Measurements from ENCODE around the gene CEP131.

DNA sequence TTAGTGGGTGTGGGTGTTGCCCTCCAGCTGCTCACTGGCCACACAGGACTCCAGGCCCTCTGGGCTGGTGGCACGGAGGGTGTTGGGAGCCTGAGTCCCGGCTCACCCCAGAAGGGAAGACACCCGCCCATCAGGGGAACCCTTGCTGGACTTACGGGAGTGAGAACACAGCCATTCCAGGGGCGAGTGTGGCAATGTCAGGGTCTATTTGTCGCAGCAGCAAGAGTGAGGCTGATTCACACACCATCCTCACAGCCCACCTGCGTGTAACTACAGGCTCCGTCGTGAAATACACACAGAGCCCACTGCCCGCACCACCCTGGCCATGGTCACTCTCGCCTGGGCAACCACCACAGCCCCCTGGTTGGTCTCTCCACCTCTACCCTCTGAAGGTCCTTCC, 39.0 kb downstream of the CEP131 start:
- no peak for TF ChIP-seq POLR2A (IDR thresholded peaks at IDR 0.05)
- TF ChIP-seq, protein P1, sequence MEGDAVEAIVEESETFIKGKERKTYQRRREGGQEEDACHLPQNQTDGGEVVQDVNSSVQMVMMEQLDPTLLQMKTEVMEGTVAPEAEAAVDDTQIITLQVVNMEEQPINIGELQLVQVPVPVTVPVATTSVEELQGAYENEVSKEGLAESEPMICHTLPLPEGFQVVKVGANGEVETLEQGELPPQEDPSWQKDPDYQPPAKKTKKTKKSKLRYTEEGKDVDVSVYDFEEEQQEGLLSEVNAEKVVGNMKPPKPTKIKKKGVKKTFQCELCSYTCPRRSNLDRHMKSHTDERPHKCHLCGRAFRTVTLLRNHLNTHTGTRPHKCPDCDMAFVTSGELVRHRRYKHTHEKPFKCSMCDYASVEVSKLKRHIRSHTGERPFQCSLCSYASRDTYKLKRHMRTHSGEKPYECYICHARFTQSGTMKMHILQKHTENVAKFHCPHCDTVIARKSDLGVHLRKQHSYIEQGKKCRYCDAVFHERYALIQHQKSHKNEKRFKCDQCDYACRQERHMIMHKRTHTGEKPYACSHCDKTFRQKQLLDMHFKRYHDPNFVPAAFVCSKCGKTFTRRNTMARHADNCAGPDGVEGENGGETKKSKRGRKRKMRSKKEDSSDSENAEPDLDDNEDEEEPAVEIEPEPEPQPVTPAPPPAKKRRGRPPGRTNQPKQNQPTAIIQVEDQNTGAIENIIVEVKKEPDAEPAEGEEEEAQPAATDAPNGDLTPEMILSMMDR (IDR thresholded peaks at IDR 0.05), result no peak

Data from vagina (tissue), 2 donors.